Transverse colon (tissue), 3 donors: ENCODE measurements around the gene FGD4.

ENCODE experiments used
- POLR2A ChIP-seq: fragments of 450-650 bp; IDR thresholded peaks from one replicate; pipeline ENCODE4 v1.6.1; 2016; ENCODE audit warnings: antibody characterized with exemption, mild to moderate bottlenecking, moderate library complexity
- TF ChIP-seq, protein P1 (sequence below), 5 experiments: fragments of 200-600 bp in 3 of 5; fragments of 450-650 bp in 2 of 5; sonication (generic) in 3 of 5; IDR thresholded peaks; 1 replicate in 2 of 5; 2 replicates in 3 of 5; pipeline ENCODE4 v1.5.1; 2016 to 2017; ENCODE audit warnings: antibody characterized with exemption in 5 of 5, inconsistent platforms in 3 of 5, mild to moderate bottlenecking in 2 of 5, moderate library complexity in 1 of 5

DNA sequence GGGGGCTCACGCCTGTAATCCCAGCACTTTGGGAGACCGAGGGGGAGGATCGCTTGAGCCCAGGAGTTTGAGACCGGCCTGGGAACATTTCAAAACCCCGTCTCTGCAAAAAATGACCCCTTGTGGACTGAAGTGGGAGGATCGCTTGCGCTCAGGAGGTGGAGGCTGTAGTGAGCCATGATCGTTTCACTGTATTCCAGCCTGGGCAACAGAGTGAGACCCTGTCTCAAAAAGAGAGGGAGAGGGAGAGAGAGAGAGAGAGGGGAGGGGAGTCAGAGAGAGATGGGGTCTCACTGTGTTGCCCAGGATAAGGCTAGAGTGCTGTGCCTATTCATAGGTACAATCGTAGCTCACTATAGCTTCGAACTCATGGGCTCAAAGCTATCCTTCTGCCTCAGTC lies 2.8 kb downstream of the FGD4 start:
- TF ChIP-seq, protein P1, sequence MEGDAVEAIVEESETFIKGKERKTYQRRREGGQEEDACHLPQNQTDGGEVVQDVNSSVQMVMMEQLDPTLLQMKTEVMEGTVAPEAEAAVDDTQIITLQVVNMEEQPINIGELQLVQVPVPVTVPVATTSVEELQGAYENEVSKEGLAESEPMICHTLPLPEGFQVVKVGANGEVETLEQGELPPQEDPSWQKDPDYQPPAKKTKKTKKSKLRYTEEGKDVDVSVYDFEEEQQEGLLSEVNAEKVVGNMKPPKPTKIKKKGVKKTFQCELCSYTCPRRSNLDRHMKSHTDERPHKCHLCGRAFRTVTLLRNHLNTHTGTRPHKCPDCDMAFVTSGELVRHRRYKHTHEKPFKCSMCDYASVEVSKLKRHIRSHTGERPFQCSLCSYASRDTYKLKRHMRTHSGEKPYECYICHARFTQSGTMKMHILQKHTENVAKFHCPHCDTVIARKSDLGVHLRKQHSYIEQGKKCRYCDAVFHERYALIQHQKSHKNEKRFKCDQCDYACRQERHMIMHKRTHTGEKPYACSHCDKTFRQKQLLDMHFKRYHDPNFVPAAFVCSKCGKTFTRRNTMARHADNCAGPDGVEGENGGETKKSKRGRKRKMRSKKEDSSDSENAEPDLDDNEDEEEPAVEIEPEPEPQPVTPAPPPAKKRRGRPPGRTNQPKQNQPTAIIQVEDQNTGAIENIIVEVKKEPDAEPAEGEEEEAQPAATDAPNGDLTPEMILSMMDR (IDR thresholded peaks at IDR 0.05) = no peak
- TF ChIP-seq POLR2A = no peak
